NCI-H1105 treated with DMSO at 0.1 percent for 48 hours (cell line): ENCODE measurements around the gene QPRT.
A peak's percentile ranks its signal among the peaks of the same experiment; 100 is the strongest.
"Not testable (repeated sequence)": the region's sequence is repeated elsewhere in the genome, so short reads cannot be mapped to it uniquely, and the experiment has no call there.

ENCODE experiments used
- DNase-seq: peaks from one replicate; lab custom pipeline; 2025; lab: John Stamatoyannopoulos, UW

QPRT gene

GRCh38 chr16:29694384-29695195, 15.6 kb downstream of the QPRT start:
- DNase-seq, result no peak

DNA sequence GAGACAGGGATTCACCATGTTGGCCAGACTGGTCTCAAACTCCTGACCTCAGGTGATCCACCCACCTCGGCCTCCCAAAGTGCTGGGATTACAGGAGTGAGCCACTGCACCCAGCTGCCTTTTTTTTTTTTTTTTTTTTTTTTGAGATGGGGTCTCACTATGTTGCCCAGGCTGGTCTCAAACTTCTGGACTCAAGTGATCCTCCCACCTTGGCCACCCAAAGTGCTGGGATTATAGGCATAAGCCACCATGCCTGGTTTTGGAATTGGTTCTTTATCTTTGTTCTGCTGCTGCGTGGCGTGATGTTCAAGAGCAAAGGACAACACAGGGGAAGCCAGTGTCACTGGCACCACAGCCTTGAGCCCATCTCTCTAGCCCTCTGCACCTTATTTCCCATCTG, 16.7 kb downstream of the QPRT start:
- not testable (repeated sequence) for DNase-seq

DNA sequence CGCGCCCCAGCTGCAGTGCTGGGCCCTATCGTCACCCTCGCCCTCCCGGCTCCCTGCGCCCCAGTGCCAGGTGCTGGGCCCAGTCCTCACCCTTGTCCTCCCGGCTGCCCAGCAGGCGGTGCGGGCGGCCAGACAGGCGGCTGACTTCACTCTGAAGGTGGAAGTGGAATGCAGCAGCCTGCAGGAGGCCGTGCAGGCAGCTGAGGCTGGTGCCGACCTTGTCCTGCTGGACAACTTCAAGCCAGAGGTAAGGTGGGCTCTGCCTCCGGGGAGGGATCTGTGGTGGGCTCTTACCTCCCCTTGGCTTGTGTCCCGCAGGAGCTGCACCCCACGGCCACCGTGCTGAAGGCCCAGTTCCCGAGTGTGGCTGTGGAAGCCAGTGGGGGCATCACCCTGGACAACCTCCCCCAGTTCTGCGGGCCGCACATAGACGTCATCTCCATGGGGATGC, 17.9 kb downstream of the QPRT start:
- DNase-seq, result no peak

DNA sequence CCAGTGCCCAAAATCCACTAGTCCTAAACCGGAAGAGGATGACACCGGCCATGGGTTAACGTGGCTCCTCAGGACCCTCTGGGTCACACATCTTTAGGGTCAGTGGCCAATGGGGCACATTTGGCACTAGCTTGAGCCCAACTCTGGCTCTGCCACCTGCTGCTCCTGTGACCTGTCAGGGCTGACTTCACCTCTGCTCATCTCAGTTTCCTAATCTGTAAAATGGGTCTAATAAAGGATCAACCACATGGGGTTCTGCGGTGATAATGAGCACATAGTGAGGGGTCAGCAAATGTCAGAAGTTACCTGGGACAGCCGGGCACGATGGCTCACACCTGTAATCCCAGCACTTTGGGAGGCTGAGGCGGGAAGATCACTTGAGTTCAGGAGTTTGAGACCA, 18.4 kb downstream of the QPRT start:
- no peak for DNase-seq

DNA sequence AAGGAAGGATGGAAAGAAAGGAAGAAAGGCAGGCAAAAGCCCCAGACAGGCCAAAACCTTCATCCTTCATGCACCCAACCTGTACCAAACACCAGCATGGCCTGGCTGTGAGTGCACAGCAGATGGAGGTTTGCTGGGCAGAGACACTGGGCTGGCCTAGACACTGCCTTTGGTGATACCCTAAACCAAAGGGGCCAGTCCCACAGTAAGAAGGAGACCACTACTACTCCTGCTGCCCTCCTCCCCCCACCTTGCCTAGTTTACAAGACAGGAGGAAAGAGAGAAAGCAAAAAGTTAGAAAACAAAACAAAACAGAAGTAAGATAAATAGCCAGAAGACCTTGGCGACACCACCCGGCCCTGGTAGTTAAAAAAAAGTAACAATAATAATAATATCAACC, 19.1 kb downstream of the QPRT start:
- no peak for DNase-seq

GRCh38 chr16:29698484-29699323, 19.7 kb downstream of the QPRT start:
- DNase-seq, result no peak

DNA sequence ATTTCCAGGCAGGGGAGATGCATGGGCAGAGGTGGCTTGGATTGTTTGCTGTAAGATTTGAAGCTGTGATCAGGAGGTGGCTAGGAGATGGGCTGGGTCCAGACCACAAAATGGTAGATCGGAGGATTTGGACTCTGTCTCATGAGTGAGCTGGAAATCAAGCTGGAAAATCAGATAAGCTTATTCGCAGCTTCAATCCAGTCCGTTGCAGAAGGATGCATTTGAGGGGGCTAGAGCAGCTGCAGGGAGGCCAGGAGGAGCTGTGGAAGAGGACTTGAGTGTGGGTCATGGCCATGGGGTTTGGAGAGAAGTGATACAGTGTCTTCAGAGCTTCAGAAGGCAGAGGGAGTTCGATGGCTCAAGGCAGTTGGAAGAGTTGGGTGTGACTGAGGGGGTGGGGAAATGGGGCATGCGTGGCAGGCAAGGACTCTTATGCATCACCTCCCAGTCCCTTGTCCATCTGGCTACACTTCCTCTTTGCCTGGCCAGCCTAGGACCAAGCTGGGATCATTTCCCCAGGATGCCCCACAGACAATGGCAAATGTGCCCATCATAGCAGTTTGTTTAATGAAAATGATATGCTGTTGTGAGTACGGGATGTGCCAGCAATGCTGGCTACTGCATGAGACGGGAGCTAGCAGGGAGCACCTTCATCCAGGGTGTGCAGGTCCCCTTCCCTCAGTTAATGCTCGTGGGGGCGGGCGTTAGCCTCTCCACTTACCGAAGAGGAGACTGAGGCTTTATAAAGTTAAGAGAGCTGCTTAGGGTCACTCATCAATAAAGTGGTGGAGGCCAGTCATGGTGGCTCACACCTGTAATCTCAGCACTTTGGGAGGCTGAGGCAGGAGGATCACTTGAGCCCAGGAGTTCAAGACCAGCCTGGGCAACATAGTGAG, 20.6 kb downstream of the QPRT start:
- no peak for DNase-seq

- DNase-seq, result peak; percentile 43
Measured at GRCh38 chr16:29700253-29700987, 21.4 kb downstream of the QPRT start.

- no peak for DNase-seq
Measured at GRCh38 chr16:29701214-29701555, 22.2 kb downstream of the QPRT start.

- no peak for DNase-seq
Measured at GRCh38 chr16:29702269-29702668, 23.3 kb downstream of the QPRT start.

DNA sequence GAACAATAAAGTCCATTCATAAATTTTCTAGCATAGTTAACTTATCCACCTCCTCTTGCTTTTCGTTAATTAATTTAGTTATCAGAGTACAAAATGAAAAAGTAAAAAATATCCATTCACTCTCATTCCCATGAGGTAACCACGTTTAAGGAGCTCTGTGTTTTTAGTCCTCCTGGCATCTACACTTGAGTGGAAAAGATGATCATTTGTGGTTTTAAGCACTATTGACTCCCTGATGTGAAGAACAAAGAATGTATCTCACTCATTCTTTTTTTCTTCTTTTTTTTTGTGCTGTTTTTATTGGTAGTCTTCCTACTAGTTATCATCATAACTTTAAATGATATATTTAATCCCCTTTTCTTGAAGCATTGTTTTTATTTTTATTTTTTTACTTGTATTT, 26.1 kb downstream of the QPRT start:
- DNase-seq, result no peak

DNA sequence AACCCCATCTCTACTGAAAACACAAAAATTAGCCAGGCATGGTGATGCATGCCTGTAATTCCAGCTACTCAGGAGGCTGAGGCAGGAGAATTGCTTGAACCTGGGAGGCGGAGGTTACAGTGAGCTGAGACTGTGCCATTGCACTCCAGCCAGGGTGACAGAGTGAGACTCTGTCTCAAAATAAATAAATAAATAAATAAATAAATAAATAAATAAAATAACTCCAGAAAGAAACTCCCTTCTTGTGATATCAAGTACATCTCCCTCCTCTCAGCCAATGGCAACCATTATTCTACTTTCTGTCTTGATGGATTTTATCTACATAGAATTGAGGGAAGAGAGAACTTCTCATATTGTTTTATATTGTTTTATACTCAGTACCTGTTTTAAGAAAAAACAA, 28.2 kb downstream of the QPRT start:
- not testable (repeated sequence) for DNase-seq

GRCh38 chr16:29708917-29709600, 30.1 kb downstream of the QPRT start:
- no peak for DNase-seq

DNA sequence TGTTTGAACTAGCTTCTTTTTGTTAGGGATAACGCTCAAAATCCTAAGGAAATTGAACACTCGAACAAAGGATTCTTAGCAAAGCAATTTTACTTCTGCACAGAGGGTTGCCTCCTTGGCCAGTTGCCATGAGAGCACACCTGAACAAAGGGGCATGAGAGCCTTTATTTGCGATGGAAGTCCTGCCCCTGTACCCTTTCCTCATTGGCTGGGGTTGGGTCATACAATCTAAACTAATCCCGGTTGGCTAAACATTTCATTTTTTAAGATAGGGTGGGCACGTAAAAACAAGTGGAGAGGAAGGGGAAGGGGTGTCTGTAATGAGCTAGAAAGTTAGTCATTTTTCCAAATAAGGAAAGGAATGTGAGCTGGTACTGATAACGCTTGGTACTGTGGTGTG, 30.7 kb downstream of the QPRT start:
- not testable (repeated sequence) for DNase-seq

DNA sequence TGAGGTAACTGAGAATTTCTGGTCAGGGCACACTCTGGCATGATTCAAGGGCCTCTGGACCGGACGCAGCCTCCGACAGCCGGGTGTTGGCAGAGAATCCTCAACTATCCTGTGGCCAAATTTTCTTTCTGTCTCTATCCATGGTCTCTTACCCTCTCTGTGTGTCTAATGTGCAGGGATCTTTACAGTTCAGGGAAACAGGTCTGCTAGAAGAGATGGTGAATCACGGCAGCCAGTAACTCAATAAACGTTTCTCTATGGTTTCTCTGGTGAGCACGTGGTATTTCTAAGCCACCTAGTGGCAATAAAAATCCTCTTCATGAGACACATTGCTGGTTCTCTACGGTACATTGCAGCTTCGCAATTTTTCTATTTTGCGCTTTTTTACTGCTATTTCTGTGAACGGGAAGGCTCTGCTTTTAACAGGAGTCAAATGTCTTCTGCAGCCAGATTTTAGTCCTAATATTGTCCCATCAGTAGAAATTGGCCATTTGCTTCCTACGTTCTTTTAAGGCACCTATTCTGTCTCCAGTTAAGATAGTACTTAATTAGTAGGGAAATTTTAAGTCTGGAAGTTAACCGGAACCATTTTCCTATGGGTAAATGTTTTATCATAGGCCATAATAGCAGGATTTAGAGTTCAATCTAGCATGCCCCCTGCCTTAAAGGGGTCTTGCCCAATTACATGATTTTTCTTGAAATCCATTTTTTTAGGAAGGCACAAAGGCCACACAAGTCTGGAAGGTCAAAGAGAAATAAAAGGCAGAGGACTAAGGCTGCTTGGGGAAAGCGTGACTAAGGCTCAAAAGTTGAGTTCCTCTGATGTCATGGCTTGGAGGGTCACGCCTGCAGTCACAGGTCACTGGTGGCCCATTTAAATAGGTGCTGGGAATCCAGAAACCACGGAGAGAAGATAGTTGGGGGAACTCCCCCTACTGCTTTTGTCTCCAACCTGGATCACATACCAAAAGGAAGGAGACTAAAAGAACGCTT, 31.5 kb downstream of the QPRT start:
- peak; percentile 16 for DNase-seq

GRCh38 chr16:29712809-29713208, 33.8 kb downstream of the QPRT start:
- DNase-seq, result no peak

DNA sequence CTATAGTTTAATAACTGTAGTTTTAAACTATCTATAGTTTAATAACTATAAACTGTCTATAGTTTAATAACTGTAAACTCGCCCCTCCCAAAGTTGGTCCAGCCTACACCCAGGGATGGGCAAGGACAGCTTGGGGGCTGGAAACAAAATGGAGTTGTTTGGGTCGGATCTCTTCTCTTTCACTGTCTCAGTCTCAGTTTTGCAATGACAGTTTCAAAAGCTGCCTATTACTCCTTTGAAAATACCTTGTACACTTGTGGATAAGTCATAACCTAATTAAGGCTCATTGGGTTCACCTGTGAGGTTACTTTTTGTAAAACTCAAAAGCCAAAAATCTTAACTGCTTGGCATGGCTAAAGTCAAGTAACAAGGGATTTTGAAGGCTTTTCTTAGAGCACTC, 35.4 kb downstream of the QPRT start:
- DNase-seq, result no peak

DNA sequence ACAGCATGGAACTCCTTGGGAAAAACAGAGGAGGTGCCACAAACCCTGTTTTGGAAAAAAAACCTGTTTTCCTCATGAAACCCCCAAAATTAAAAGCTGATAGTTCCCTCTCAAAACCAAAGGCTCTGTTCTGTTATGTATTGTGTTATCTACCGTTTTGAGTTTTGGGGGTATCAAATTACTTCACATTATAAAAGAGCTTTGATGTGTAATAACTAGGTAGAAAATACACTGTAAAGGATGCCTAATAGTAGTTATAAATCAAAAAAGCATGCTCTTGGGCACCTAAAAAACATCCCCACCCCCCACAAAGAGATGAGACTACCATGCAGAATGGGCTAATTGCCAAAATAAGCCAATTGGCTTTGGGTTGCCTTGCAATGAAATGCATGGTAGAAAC, 36.0 kb downstream of the QPRT start:
- peak; percentile 14 for DNase-seq

DNA sequence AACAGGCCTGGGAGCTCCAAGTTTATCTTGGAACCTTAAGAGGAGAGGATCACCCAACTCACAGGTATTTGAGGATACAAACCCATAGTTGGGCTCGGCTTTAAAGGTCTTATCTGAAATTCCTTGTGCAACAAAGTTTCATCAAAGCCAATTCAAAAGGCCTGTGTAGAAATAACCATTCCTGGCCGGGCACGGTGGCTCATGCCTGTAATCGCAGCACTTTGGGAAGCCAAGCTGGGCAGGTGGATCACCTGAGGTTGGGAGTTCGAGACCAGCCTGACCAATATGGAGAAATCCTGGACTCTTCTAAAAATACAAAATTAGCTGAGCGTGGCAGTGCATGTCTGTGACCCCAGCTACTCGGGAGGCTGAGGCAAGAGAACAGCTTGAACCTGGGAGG, 38.1 kb downstream of the QPRT start:
- DNase-seq, result no peak

- DNase-seq, result no peak
Measured at GRCh38 chr16:29719063-29719462, 40.1 kb downstream of the QPRT start.
